ENCODE data around the gene ATP8B3. TPM values are rescaled to one million over a fixed set of nuclear protein-coding genes. Genes with fewer than 3 reads are reported as not detected.

The ATP8B3 gene
- total and polyA plus RNA-seq, 9 of the 15 experiments (the other 6 are each of a cell fraction or from before 2014, with no cell fraction given) = 1.2 to 12.3 (median 3.8) TPM

GRCh38 chr19:1836458-1837221, 24.6 kb upstream of the ATP8B3 start (continued):
- TF ChIP-seq ATF3 (IDR thresholded peaks at IDR 0.05) (peak; percentile 65; the same call in 1 of the 2 replicates), ATF3 (CRISPR knock-in tag; conservative IDR thresholded peaks at IDR 0.05) (no peak), CEBPZ (IDR thresholded peaks at IDR 0.05; ENCODE audit: borderline replicate concordance, low read depth, low read length) (no peak), ZFP36 (IDR thresholded peaks at IDR 0.05; ENCODE audit: low read depth, low read length, partially characterized antibody) (no peak), SAFB (IDR thresholded peaks at IDR 0.05; ENCODE audit: borderline replicate concordance, low read depth, low read length) (no peak), BRF2 (IDR thresholded peaks at IDR 0.05; ENCODE audit: borderline replicate concordance, insufficient read depth, insufficient read length) (no peak), TRIM28 (IDR thresholded peaks at IDR 0.05) (peak; percentile 43; the same call in 1 of the 2 replicates), ZNF518B (CRISPR knock-in tag; IDR thresholded peaks at IDR 0.05) (no peak), POLR2H (tag; IDR thresholded peaks at IDR 0.05; ENCODE audit: low read depth) (no peak), ZNF592 (IDR thresholded peaks at IDR 0.05) (0 out of 2 replicates have a peak, but pooled peaks have one; percentile 30), DDX20 (tag; IDR thresholded peaks at IDR 0.05; ENCODE audit: low read depth) (no peak)
